Natural killer cell treated with Interleukin-12 subunit alpha and Interleukin-12 subunit beta and Interleukin-15 and Interleukin-18, amount 100 ng/mL, for 72 hours (primary cell): ENCODE data around the gene JPT2. TPM values are rescaled to one million over a fixed set of nuclear protein-coding genes. Genes with fewer than 3 reads are reported as not detected.

Experiments used
- ATAC-seq, 2 donors: fragments of 150-1000 bp; cut with Tn5 transposase in 1 of 2; sonication (Bioruptor Pico), chemical (Tn5 transposase) in 1 of 2; 2 replicates each; pipeline ENCODE4 v1.10.0; 2021
- DNase-seq: peaks from one replicate; pipeline ENCODE4 v3.0.0; 2022; ENCODE audit warnings: low spot score
- H3K27ac Mint-ChIP-seq, 2 donors: 1 replicate in 1 of 2; 2 replicates in 1 of 2; pipeline ENCODE4 v1.8.0; 2022; ENCODE audit warnings: mixed read lengths in 2 of 2, mild to moderate bottlenecking in 1 of 2, moderate library complexity in 1 of 2
- H3K27me3 Mint-ChIP-seq, 2 donors: 1 replicate in 1 of 2; 2 replicates in 1 of 2; pipeline ENCODE4 v1.8.0; 2022; ENCODE audit warnings: mixed read lengths in 2 of 2
- H3K36me3 Mint-ChIP-seq: one replicate; pipeline ENCODE4 v1.8.0; 2022; ENCODE audit warnings: mixed read lengths
- H3K4me1 Mint-ChIP-seq, 2 donors: 1 replicate in 1 of 2; 2 replicates in 1 of 2; pipeline ENCODE4 v1.8.0; 2022; ENCODE audit warnings: low read depth in 2 of 2, mixed read lengths in 2 of 2, mild to moderate bottlenecking in 1 of 2
- H3K4me3 Mint-ChIP-seq: one replicate; pipeline ENCODE4 v1.8.0; 2022; ENCODE audit warnings: mixed read lengths
- H3K9me3 Mint-ChIP-seq: 2 replicates; pipeline ENCODE4 v1.8.0; 2022; ENCODE audit warnings: mixed read lengths
- total RNA-seq, 2 donors: library from RNA; stranded (reverse); gene quantifications; one replicate each; pipeline ENCODE4 v1.2.3, GENCODE V29; 2022

Gene JPT2
- total RNA-seq, 2 donors from 2014 or later: 56.1 to 61.1 TPM

- H3K36me3 Mint-ChIP-seq: no peaks in the 10 kb centered on the region
These were observed 68.7 kb downstream of the JPT2 start for GRCh38 chr16:1746693-1747195.

GRCh38 chr16:1747934-1748333, 69.9 kb downstream of the JPT2 start:
- Mint-ChIP-seq H3K36me3 (no peaks in the 10 kb centered on the region), H3K27me3 (no peaks in the 10 kb centered on the region), H3K4me3 (no peak overlapping the region), H3K9me3 (no peaks in the 10 kb centered on the region), H3K4me1 (no peaks in the 10 kb centered on the region), H3K27ac (no peak overlapping the region)
- no peak for ATAC-seq
- DNase-seq: no peak

More at GRCh38 chr16:1746693-1747195, 68.7 kb downstream of the JPT2 start:
- no peaks in the 10 kb centered on the region for H3K27me3 Mint-ChIP-seq
- DNase-seq (no peak), ATAC-seq (no peak)
- no peak overlapping the region for H3K27ac Mint-ChIP-seq
- no peaks in the 10 kb centered on the region for H3K9me3 Mint-ChIP-seq
- H3K4me3 Mint-ChIP-seq: no peak overlapping the region
- H3K4me1 Mint-ChIP-seq: no peaks in the 10 kb centered on the region

GRCh38 chr16:1749152-1750117, 71.4 kb downstream of the JPT2 start:
- peak; percentile 18 to 43 for ATAC-seq
- no peak for DNase-seq
- no peaks in the 10 kb centered on the region for H3K36me3 Mint-ChIP-seq
- no peak overlapping the region for H3K27ac Mint-ChIP-seq
- H3K4me3 Mint-ChIP-seq: no peak overlapping the region
- H3K9me3 Mint-ChIP-seq: no peaks in the 10 kb centered on the region
- no peaks in the 10 kb centered on the region for H3K27me3 Mint-ChIP-seq
- no peaks in the 10 kb centered on the region for H3K4me1 Mint-ChIP-seq

Other genes starting within 250 kb of the JPT2 start
- 1 to 10 TPM in 1 of 2 donors, under 1 TPM in 1; 0.98 to 1.2 TPM for gene PERCC1, start 247.2 kb upstream of the JPT2 start, total RNA-seq
- gene CCDC154, start 233.7 kb upstream of the JPT2 start, total RNA-seq: 1 to 10 TPM in 1 of 2 donors, under 1 TPM in 1; 0.38 to 3.6 TPM
- 10 to 100 TPM; 52.2 to 73.5 TPM for gene CLCN7, start 203.3 kb upstream of the JPT2 start, total RNA-seq
- gene PTX4, start 189.3 kb upstream of the JPT2 start, total RNA-seq: under 1 TPM in 1 of 2 donors, not detected in 1; 0.39 TPM
- gene TELO2, start 184.9 kb upstream of the JPT2 start, total RNA-seq: 100 to 1,000 TPM in 1 of 2 donors, 10 to 100 TPM in 1; 55.5 to 156 TPM
- gene TMEM204, start 144.6 kb upstream of the JPT2 start, total RNA-seq: 10 to 100 TPM in 1 of 2 donors, 1 to 10 TPM in 1; 2.8 to 10.7 TPM
- gene IFT140, start 66.2 kb upstream of the JPT2 start, total RNA-seq: 1 to 10 TPM; 5.1 to 7.0 TPM
- 10 to 100 TPM; 33.3 to 35.3 TPM for gene CRAMP1, start 65.9 kb upstream of the JPT2 start, total RNA-seq
- gene MAPK8IP3, start 27.9 kb downstream of the JPT2 start, total RNA-seq: 100 to 1,000 TPM in 1 of 2 donors, 10 to 100 TPM in 1; 92.8 to 132 TPM
- 10 to 100 TPM; 37.4 to 46.4 TPM for gene NME3, start 93.3 kb downstream of the JPT2 start, total RNA-seq
- gene EME2, start 94.5 kb downstream of the JPT2 start, total RNA-seq: 10 to 100 TPM; 34.8 to 55.0 TPM
- 100 to 1,000 TPM in 1 of 2 donors, 10 to 100 TPM in 1; 98.1 to 192 TPM for gene MRPS34, start 94.9 kb downstream of the JPT2 start, total RNA-seq
- 10 to 100 TPM; 26.9 to 30.1 TPM for gene SPSB3, start 104.3 kb downstream of the JPT2 start, total RNA-seq
- gene NUBP2, start 104.7 kb downstream of the JPT2 start, total RNA-seq: 10 to 100 TPM; 47.9 to 81.8 TPM
- gene IGFALS, start 115.4 kb downstream of the JPT2 start, total RNA-seq: under 1 TPM in 1 of 2 donors, not detected in 1; 0.12 TPM
- gene HAGH, start 148.5 kb downstream of the JPT2 start, total RNA-seq: 10 to 100 TPM; 39.5 to 47.5 TPM
- 10 to 100 TPM; 13.9 to 14.5 TPM for gene FAHD1, start 148.9 kb downstream of the JPT2 start, total RNA-seq
- not detected for gene MEIOB, start 193.9 kb downstream of the JPT2 start, total RNA-seq
- gene HS3ST6, start 240.1 kb downstream of the JPT2 start, total RNA-seq: not detected